ENCODE data around the gene RGMA. TPM values are rescaled to one million over a fixed set of nuclear protein-coding genes. Genes with fewer than 3 reads are reported as not detected.

The RGMA gene
- polyA plus RNA-seq, 1 donor from 2014 or later: 9.5 TPM

GRCh38 chr15:93028632-93029213 is 60.3 kb downstream of the RGMA start:
- no peak overlapping the region for H3K4me2 ChIP-seq (ENCODE audit: low read length)
- no peak for TF ChIP-seq TAF1 (IDR thresholded peaks at IDR 0.05; ENCODE audit: low read depth)
- TF ChIP-seq CTCF (IDR thresholded peaks at IDR 0.05; ENCODE audit: poor library complexity, severe bottlenecking): no peak
- TF ChIP-seq POLR2AphosphoS5 (IDR thresholded peaks at IDR 0.05): no peak
- TF ChIP-seq EZH2 (IDR thresholded peaks at IDR 0.05; ENCODE audit: borderline replicate concordance, insufficient read depth, low read length, poor library complexity, severe bottlenecking): no peak
- no peak for TF ChIP-seq EP300 (conservative IDR thresholded peaks at IDR 0.05; ENCODE audit: poor library complexity, severe bottlenecking)
- no peak for TF ChIP-seq MXI1 (conservative IDR thresholded peaks at IDR 0.05; ENCODE audit: poor library complexity, severe bottlenecking)
- no peak for TF ChIP-seq RAD21 (conservative IDR thresholded peaks at IDR 0.05)
- TF ChIP-seq SMC3 (conservative IDR thresholded peaks at IDR 0.05; ENCODE audit: poor library complexity): no peak
- TF ChIP-seq REST (IDR thresholded peaks at IDR 0.05; ENCODE audit: borderline replicate concordance): no peak
- no peaks in the 10 kb centered on the region for H3K27me3 ChIP-seq (ENCODE audit: insufficient read depth, low read depth, low read length)
- H3F3A ChIP-seq (ENCODE audit: insufficient read depth, low read length, poor library complexity, severe bottlenecking): no peaks in the 10 kb centered on the region
- no peaks in the 10 kb centered on the region for H3K9me2 ChIP-seq (ENCODE audit: insufficient read depth, low read length)
- no peak overlapping the region for H3K27ac ChIP-seq (ENCODE audit: low read length)
- no peak overlapping the region for H2AFZ ChIP-seq (ENCODE audit: low read depth, low read length)
- no peaks in the 10 kb centered on the region for H3K9me3 ChIP-seq (ENCODE audit: low read length)
- H3K79me2 ChIP-seq (replicated peaks; ENCODE audit: insufficient read depth, low read length): no peaks in the 10 kb centered on the region
- no peak overlapping the region for H3K9ac ChIP-seq (ENCODE audit: low read length)
- peaks cover 3% of the 10 kb centered on the region for H4K20me1 ChIP-seq (ENCODE audit: insufficient read depth)
- peaks cover 6% of the 10 kb centered on the region for H3K36me3 ChIP-seq (ENCODE audit: insufficient read depth, low read length)
- H3K4me3 ChIP-seq (ENCODE audit: low read length): no peak overlapping the region

GRCh38 chr15:93028111-93028631 is 60.8 kb downstream of the RGMA start:
- Histone ChIP-seq H3K4me3 (ENCODE audit: low read length) (no peak overlapping the region), H3K36me3 (ENCODE audit: insufficient read depth, low read length) (peaks cover 12% of the 10 kb centered on the region), H2AFZ (ENCODE audit: low read depth, low read length) (no peak overlapping the region), H3K4me2 (ENCODE audit: low read length) (no peak overlapping the region), H3K27ac (ENCODE audit: low read length) (no peak overlapping the region), H3K9me3 (ENCODE audit: low read length) (no peaks in the 10 kb centered on the region), H4K20me1 (ENCODE audit: insufficient read depth) (peaks cover 4% of the 10 kb centered on the region), H3K9me2 (ENCODE audit: insufficient read depth, low read length) (no peaks in the 10 kb centered on the region), H3K9ac (ENCODE audit: low read length) (no peak overlapping the region), H3K79me2 (replicated peaks; ENCODE audit: insufficient read depth, low read length) (peaks cover 1% of the 10 kb centered on the region), H3K27me3 (ENCODE audit: insufficient read depth, low read depth, low read length) (no peaks in the 10 kb centered on the region), H3F3A (ENCODE audit: insufficient read depth, low read length, poor library complexity, severe bottlenecking) (no peaks in the 10 kb centered on the region)
- TF ChIP-seq MXI1 (conservative IDR thresholded peaks at IDR 0.05; ENCODE audit: poor library complexity, severe bottlenecking) (no peak), POLR2AphosphoS5 (IDR thresholded peaks at IDR 0.05) (no peak), TAF1 (IDR thresholded peaks at IDR 0.05; ENCODE audit: low read depth) (no peak), CTCF (IDR thresholded peaks at IDR 0.05; ENCODE audit: poor library complexity, severe bottlenecking) (no peak), SMC3 (conservative IDR thresholded peaks at IDR 0.05; ENCODE audit: poor library complexity) (no peak), RAD21 (conservative IDR thresholded peaks at IDR 0.05) (no peak), EZH2 (IDR thresholded peaks at IDR 0.05; ENCODE audit: borderline replicate concordance, insufficient read depth, low read length, poor library complexity, severe bottlenecking) (no peak), REST (IDR thresholded peaks at IDR 0.05; ENCODE audit: borderline replicate concordance) (no peak), EP300 (conservative IDR thresholded peaks at IDR 0.05; ENCODE audit: poor library complexity, severe bottlenecking) (no peak)

All from neural cell (in vitro differentiated cells).